ENCODE results near the gene VOPP1. TPM values are rescaled to one million over a fixed set of nuclear protein-coding genes. Genes with fewer than 3 reads are reported as not detected.

The VOPP1 gene
- total and polyA plus RNA-seq, 2 of the 13 experiments (the other 11 are each of a cell fraction or from before 2014, with no cell fraction given), result 21.8 to 55.3 TPM

GRCh38 chr7:55570939-55571338 lies 1.4 kb downstream of the VOPP1 start:
- WGBS (ENCODE audit: low lambda C conversion rate), result 24% methylated on average over 5 of the region's 5 CpGs
- H3K9me3 ChIP-seq (ENCODE audit: low read length), result no peaks in the 10 kb centered on the region
- ChIA-PET POLR2A (no interaction called here), CTCF (ENCODE audit: low intra/inter-chr PET ratio, low total read pairs) (no interaction called here)
- H3K4me1 ChIP-seq (ENCODE audit: insufficient read depth, low read length), result peaks cover 58% of the 10 kb centered on the region
- DNase-seq (ENCODE audit: low spot score), result peak; percentile 16
- intact Hi-C loops (cut with micrococcal nuclease; ENCODE audit: unreplicated experiment) (loop anchor here (2.0 to 10.0 kb wide), 2 partner anchors 146 to 206 kb away; partner anchors contain the start of gene LANCL2), in situ Hi-C loops (cut with HindIII; ENCODE audit: extremely low pct_ligation_motif_present, low pct_unique_long_range_greater_than_20kb) (no loop called here)
- no peak for TF ChIP-seq MED13 (CRISPR knock-in tag; IDR thresholded peaks at IDR 0.05)
- TF ChIP-seq, protein P1, sequence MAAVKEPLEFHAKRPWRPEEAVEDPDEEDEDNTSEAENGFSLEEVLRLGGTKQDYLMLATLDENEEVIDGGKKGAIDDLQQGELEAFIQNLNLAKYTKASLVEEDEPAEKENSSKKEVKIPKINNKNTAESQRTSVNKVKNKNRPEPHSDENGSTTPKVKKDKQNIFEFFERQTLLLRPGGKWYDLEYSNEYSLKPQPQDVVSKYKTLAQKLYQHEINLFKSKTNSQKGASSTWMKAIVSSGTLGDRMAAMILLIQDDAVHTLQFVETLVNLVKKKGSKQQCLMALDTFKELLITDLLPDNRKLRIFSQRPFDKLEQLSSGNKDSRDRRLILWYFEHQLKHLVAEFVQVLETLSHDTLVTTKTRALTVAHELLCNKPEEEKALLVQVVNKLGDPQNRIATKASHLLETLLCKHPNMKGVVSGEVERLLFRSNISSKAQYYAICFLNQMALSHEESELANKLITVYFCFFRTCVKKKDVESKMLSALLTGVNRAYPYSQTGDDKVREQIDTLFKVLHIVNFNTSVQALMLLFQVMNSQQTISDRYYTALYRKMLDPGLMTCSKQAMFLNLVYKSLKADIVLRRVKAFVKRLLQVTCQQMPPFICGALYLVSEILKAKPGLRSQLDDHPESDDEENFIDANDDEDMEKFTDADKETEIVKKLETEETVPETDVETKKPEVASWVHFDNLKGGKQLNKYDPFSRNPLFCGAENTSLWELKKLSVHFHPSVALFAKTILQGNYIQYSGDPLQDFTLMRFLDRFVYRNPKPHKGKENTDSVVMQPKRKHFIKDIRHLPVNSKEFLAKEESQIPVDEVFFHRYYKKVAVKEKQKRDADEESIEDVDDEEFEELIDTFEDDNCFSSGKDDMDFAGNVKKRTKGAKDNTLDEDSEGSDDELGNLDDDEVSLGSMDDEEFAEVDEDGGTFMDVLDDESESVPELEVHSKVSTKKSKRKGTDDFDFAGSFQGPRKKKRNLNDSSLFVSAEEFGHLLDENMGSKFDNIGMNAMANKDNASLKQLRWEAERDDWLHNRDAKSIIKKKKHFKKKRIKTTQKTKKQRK (IDR thresholded peaks at IDR 0.05; ENCODE audit: low read length), result no peak
- no peak for TF ChIP-seq ZNF253 (CRISPR knock-in tag; IDR thresholded peaks at IDR 0.05; ENCODE audit: borderline replicate concordance)
- peaks cover 1% of the 10 kb centered on the region; the same call in 1 of the 2 replicates for H4K20me1 ChIP-seq (ENCODE audit: insufficient read depth, low read length)
- H3K27me3 ChIP-seq (ENCODE audit: control insufficient read depth in 1 of 2, insufficient read depth in 2 of 2, low read length in 2 of 2), result no peaks in the 10 kb centered on the region; a peak in 1 of 5 replicates
- ATAC-seq, result no peak
- H3K27ac ChIP-seq (ENCODE audit: extremely low read length, insufficient read depth, low read length), result peak overlapping the region; percentile 91
- peak overlapping the region; percentile 86 for H3K9ac ChIP-seq (ENCODE audit: insufficient read depth, low read depth, low read length)
- TSS peak; percentile 57 for BruUV-seq (replicated peaks)
- H3K4me3 ChIP-seq (replicated peaks in 1 of 3; ENCODE audit: insufficient read depth in 1 of 3, low read depth in 2 of 3, low read length in 3 of 3), result peak overlapping the region; percentile 73 to 85 (median 84)
- peak overlapping the region; percentile 77 for H3K4me2 ChIP-seq (ENCODE audit: low read depth, low read length)
- H3K79me2 ChIP-seq (ENCODE audit: insufficient read depth, low read length), result peaks cover 52% of the 10 kb centered on the region
- no peak overlapping the region for H2AFZ ChIP-seq (ENCODE audit: low read length)
- H3K36me3 ChIP-seq (replicated peaks in 1 of 2; ENCODE audit: control insufficient read depth in 1 of 2, insufficient read depth in 2 of 2, low read length in 2 of 2), result no peaks in the 10 kb centered on the region
- FAIRE-seq, result no peak

Measured in HepG2 (cell line).